ENCODE data around the gene MRTFA. TPM values are rescaled to one million over a fixed set of nuclear protein-coding genes. Genes with fewer than 3 reads are reported as not detected.

Gene MRTFA
- total RNA-seq, 3 donors from 2014 or later: 32.4 to 45.3 (median 35.0) TPM

DNA sequence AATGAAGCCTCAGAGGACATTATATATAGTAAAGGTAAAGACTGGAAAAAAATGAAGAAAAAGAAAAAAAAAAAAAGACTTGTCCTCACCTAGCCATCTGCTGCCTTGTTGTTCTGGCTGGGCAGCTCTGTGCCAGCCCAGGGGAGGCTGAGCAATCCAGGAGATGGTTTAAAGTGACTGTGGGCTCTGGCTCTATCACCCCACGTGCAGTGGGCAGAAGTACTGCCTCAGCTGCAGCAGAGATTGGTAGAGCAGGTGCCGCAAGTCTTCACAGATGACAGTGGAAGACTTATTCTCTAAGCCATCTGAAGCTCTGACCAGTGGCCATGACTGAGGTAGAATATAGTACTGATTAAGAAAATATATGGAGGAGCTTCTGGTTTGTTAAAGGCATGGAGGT is 203.9 kb downstream of the MRTFA start:
- Histone ChIP-seq H3K4me1 (ENCODE audit: low read depth) (peaks cover 8% of the 10 kb centered on the region), H3K36me3 (ENCODE audit: low read depth) (no peaks in the 10 kb centered on the region), H3K9me3 (no peaks in the 10 kb centered on the region), H3K4me3 (no peak overlapping the region)
- intact Hi-C loops (cut with DNase I, micrococcal nuclease): no loop called here
- TF ChIP-seq, protein P1, sequence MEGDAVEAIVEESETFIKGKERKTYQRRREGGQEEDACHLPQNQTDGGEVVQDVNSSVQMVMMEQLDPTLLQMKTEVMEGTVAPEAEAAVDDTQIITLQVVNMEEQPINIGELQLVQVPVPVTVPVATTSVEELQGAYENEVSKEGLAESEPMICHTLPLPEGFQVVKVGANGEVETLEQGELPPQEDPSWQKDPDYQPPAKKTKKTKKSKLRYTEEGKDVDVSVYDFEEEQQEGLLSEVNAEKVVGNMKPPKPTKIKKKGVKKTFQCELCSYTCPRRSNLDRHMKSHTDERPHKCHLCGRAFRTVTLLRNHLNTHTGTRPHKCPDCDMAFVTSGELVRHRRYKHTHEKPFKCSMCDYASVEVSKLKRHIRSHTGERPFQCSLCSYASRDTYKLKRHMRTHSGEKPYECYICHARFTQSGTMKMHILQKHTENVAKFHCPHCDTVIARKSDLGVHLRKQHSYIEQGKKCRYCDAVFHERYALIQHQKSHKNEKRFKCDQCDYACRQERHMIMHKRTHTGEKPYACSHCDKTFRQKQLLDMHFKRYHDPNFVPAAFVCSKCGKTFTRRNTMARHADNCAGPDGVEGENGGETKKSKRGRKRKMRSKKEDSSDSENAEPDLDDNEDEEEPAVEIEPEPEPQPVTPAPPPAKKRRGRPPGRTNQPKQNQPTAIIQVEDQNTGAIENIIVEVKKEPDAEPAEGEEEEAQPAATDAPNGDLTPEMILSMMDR (IDR thresholded peaks at IDR 0.05): no peak
- ATAC-seq (no peak), DNase-seq (no peak)

DNA sequence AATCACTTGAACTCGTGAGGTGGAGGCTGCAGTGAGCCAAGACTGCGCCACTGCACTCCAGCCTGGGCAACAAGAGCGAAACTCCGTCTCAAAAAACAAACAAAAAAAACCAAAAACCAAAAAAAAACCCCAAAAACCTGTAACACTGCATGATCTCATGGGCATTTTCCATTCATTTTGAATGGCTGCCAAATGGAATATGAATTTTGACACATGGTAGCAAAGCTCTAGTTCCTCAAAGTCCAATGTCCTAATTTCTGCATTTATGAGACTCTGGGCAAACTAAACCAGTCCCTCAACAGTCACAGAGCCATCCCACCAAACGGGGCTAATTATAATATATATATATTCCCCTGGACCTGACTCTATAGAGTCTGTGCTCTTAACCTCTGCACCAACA is 204.4 kb downstream of the MRTFA start:
- TF ChIP-seq, protein P1 (IDR thresholded peaks at IDR 0.05): no peak
- Histone ChIP-seq H3K4me1 (ENCODE audit: low read depth) (peaks cover 5% of the 10 kb centered on the region), H3K9me3 (no peaks in the 10 kb centered on the region), H3K36me3 (ENCODE audit: low read depth) (no peaks in the 10 kb centered on the region), H3K4me3 (no peak overlapping the region)
- DNase-seq (no peak), ATAC-seq (no peak)
- intact Hi-C loops (cut with DNase I, micrococcal nuclease): no loop called here

GRCh38 chr22:40430991-40431390 is 205.5 kb downstream of the MRTFA start:
- H3K36me3 ChIP-seq (ENCODE audit: low read depth): no peaks in the 10 kb centered on the region
- TF ChIP-seq, protein P1 (IDR thresholded peaks at IDR 0.05): no peak
- H3K9me3 ChIP-seq: no peaks in the 10 kb centered on the region
- ATAC-seq: no peak
- intact Hi-C loops (cut with DNase I, micrococcal nuclease): no loop called here
- DNase-seq: no peak
- H3K4me3 ChIP-seq: no peak overlapping the region
- no peaks in the 10 kb centered on the region for H3K4me1 ChIP-seq (ENCODE audit: low read depth)

DNA sequence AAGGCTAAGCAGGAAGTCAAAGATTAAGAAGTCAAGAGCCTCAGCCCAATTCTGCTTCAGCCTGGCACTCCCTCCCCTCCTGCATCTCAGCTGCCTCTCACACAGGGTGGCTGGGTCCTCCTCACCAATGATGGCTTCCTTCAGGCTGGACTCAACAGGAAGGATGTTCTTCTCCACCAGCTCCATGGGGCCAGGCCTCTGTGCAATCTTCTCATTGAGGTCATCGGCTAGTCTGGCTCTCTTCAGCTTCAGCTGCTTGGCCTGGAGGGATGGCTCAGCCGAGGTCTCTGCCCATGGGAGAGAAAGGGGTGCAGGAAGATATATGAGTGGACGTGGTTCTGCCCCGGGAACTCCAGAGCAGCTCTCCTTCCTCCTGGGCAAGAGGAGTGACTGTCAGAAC is 207.0 kb downstream of the MRTFA start:
- no peaks in the 10 kb centered on the region for H3K36me3 ChIP-seq (ENCODE audit: low read depth)
- no peak for DNase-seq
- TF ChIP-seq, protein P1 (IDR thresholded peaks at IDR 0.05): no peak
- ATAC-seq: no peak
- H3K9me3 ChIP-seq: no peaks in the 10 kb centered on the region
- no peaks in the 10 kb centered on the region for H3K4me1 ChIP-seq (ENCODE audit: low read depth)
- intact Hi-C loops (cut with DNase I, micrococcal nuclease): no loop called here
- H3K4me3 ChIP-seq: no peak overlapping the region

DNA sequence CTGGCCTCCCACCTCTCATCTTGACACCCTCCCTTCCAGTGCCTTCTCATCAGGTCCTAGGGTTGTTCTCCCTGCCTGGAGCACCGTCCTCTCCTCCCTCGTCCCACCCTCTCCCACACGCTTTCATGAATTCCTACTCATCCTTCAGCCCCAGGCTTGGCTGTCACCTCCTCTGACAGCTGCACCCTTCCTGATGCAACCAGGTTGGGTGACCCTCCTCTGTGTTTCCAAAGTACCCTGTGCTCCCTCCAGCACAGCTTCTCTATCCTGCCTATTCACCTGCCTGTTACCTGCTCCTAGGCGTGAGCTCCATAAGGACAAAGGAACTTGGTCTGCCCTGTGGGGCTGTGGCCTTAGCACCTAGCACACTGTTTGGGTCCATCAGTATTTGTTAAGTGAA is 207.7 kb downstream of the MRTFA start:
- ATAC-seq: no peak
- no peak for DNase-seq
- no peak overlapping the region for H3K4me3 ChIP-seq
- H3K36me3 ChIP-seq (ENCODE audit: low read depth): no peaks in the 10 kb centered on the region
- TF ChIP-seq, protein P1 (IDR thresholded peaks at IDR 0.05): no peak
- intact Hi-C loops (cut with DNase I, micrococcal nuclease): no loop called here
- H3K9me3 ChIP-seq: no peaks in the 10 kb centered on the region
- H3K4me1 ChIP-seq (ENCODE audit: low read depth): no peaks in the 10 kb centered on the region

Measured in mucosa of descending colon (tissue), 3 donors.